ENCODE measurements around the gene CHRNA4. TPM values are rescaled to one million over a fixed set of nuclear protein-coding genes. Genes with fewer than 3 reads are reported as not detected.

Gene CHRNA4
- total RNA-seq, 4 donors from 2014 or later, result 0.54 to 6.3 (median 1.9) TPM

GRCh38 chr20:63401384-63402110 is 40.4 kb upstream of the CHRNA4 start:
- H3K36me3 ChIP-seq, result no peaks in the 10 kb centered on the region
- H3K4me1 ChIP-seq, result no peaks in the 10 kb centered on the region
- 69 to 85% methylated on average over 16 to 25 of the region's 29 CpGs for WGBS, 2 donors
- H3K9me3 ChIP-seq, result no peaks in the 10 kb centered on the region
- no peaks in the 10 kb centered on the region for H3K27me3 ChIP-seq
- no peak overlapping the region for H3K27ac ChIP-seq
- no peak for TF ChIP-seq POLR2A (IDR thresholded peaks at IDR 0.05)
- no peak for TF ChIP-seq CTCF (IDR thresholded peaks at IDR 0.05)
- intact Hi-C loops (cut with DNase I), result no loop called here
- DNase-seq, result no peak
- H3K4me3 ChIP-seq (replicated peaks in 1 of 3), result no peak overlapping the region

DNA sequence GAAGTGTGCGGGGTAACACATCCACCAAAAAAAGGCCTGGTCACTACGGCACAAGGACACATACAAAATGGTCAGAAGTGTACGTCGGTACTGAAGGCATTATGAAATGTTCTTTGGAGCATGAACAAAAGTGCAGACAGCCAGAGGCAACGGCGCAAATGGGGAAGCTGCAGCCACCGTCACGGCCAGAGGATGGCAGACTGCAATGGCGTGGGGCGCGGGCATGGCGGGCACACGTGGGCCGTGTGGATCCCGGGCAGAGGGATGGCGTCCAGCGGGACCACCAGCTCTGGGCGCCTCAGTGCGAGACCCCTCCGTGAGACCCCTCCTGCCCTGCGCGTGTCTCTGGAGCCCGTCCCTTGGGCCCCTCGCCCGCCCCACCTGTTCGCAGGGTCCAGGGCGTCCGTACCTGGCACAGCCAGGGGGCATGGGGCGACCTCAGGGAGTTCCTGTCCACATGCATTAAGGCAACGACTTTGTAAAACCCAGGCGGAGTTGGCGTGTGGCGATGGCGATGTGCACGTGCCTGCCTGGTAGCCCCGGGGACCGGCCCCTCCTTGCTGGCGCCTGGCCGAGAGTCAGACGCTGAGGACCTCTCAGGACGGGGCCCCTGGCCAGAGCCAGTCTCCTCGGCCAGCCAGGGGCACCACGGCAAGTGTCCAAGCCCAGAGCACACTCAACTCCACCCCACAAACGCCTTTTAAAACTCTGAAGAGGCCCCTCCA is 39.5 kb upstream of the CHRNA4 start:
- Histone ChIP-seq H3K27ac (no peak overlapping the region), H3K36me3 (no peaks in the 10 kb centered on the region), H3K9me3 (no peaks in the 10 kb centered on the region), H3K27me3 (no peaks in the 10 kb centered on the region), H3K4me1 (no peaks in the 10 kb centered on the region), H3K4me3 (replicated peaks in 1 of 3) (no peak overlapping the region)
- DNase-seq, result peak in 1 of 2 donors; percentile 17
- no peak for TF ChIP-seq CTCF (IDR thresholded peaks at IDR 0.05)
- no peak for TF ChIP-seq POLR2A (IDR thresholded peaks at IDR 0.05)
- intact Hi-C loops (cut with DNase I), result no loop called here
- WGBS, 2 donors, result 69 to 78% methylated on average over 21 to 31 of the region's 44 CpGs

- no peaks in the 10 kb centered on the region for H3K4me1 ChIP-seq
- H3K36me3 ChIP-seq, result no peaks in the 10 kb centered on the region
- TF ChIP-seq CTCF (IDR thresholded peaks at IDR 0.05) (no peak), POLR2A (IDR thresholded peaks at IDR 0.05) (no peak)
- 89 to 93% methylated on average over 27 to 38 of the region's 41 CpGs for WGBS, 2 donors
- H3K27me3 ChIP-seq, result no peaks in the 10 kb centered on the region
- no peak for DNase-seq
- intact Hi-C loops (cut with DNase I), result no loop called here
- no peaks in the 10 kb centered on the region for H3K9me3 ChIP-seq
- no peak overlapping the region for H3K4me3 ChIP-seq (replicated peaks in 1 of 3)
- H3K27ac ChIP-seq, result no peak overlapping the region
Measured at GRCh38 chr20:63399596-63400375, 38.6 kb upstream of the CHRNA4 start.

- Histone ChIP-seq H3K27ac (no peak overlapping the region), H3K4me3 (replicated peaks in 1 of 3) (no peak overlapping the region), H3K27me3 (no peaks in the 10 kb centered on the region), H3K36me3 (no peaks in the 10 kb centered on the region), H3K4me1 (no peaks in the 10 kb centered on the region), H3K9me3 (no peaks in the 10 kb centered on the region)
- intact Hi-C loops (cut with DNase I), result no loop called here
- no peak for TF ChIP-seq CTCF (IDR thresholded peaks at IDR 0.05)
- no peak for TF ChIP-seq POLR2A (IDR thresholded peaks at IDR 0.05)
- 79 to 87% methylated on average over 4 to 7 of the region's 27 CpGs for WGBS, 2 donors
- DNase-seq, result no peak
Measured at GRCh38 chr20:63398744-63399514, 37.8 kb upstream of the CHRNA4 start.
